ENCODE data around the gene ZNF184. TPM values are rescaled to one million over a fixed set of nuclear protein-coding genes. Genes with fewer than 3 reads are reported as not detected.
A peak's percentile ranks its signal among the peaks of the same experiment; 100 is the strongest.

The ZNF184 gene
- total RNA-seq, 2 experiments from 2014 or later, result 17.7 to 20.6 TPM

DNA sequence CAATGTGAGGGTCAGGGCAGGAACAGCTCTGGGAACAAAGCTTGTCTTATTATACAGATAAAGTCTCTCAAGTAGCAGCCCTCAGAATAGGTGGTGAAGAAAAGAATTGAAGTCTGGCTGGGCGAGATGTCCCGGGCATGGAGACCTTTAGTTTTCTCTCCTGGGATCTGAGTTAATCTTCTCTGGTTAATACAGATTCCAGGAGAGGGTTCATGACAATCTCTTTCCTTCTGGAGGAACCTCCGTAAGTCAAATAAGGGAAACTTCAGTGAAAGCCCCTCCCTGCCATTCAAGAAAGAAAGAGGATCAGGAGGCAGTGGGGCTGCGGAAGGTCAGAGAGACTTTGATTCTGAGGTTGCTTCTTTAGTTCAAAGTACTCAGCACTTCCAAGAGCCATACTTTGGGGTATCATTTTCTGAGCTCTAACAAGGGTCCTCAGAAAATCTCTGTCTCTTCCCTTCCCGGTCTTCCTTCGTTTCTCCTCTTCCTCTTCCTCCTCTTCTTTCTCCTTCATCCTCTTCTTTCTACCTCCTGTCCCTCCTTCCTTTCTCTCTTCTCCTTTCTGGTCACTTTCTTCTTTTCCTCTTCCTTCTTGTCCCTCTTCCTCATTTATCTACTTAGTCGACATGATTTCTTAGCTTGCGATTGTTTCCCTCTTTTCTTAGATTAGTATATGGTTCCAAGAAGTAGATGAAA, 4.6 kb upstream of the ZNF184 start:
- H4K20me1 ChIP-seq (ENCODE audit: insufficient read depth, low read length), result no peaks in the 10 kb centered on the region
- H3K4me1 ChIP-seq (ENCODE audit: insufficient read depth, low read length, poor library complexity, severe bottlenecking), result peaks cover 15% of the 10 kb centered on the region
- H2AFZ ChIP-seq (ENCODE audit: low read length), result peak overlapping the region; percentile 89; the same call in 1 of the 2 replicates
- H3K27ac ChIP-seq (ENCODE audit: low read depth, low read length, poor library complexity, severe bottlenecking), result peak overlapping the region; percentile 79
- DNase-seq (ENCODE audit: low spot score), result no peak
- intact Hi-C loops (cut with micrococcal nuclease; ENCODE audit: unreplicated experiment), result loop anchor here (2.0 to 10.0 kb wide), 10 partner anchors 40 to 1463 kb away; partner anchors contain the start of gene ZNF165
- BruUV-seq (replicated peaks), result no TSS peak
- no peaks in the 10 kb centered on the region for H3K79me2 ChIP-seq (ENCODE audit: insufficient read depth, low read depth, low read length)
- ChIA-PET CTCF (ENCODE audit: unreplicated experiment) (no interaction called here), POLR2A (interaction anchor here (0.6 to 1.2 kb wide), 5 partner anchors 28 to 1335 kb away, joined by 3 to 6 read pairs (median 3); a partner anchor contains a TSS)
- no peaks in the 10 kb centered on the region for H3K36me3 ChIP-seq (ENCODE audit: insufficient read depth, low read length)
- peak overlapping the region; percentile 73 for H3K4me3 ChIP-seq (ENCODE audit: low read depth, low read length, poor library complexity, severe bottlenecking)
- TF ChIP-seq EZH2phosphoT487 (IDR thresholded peaks at IDR 0.05; ENCODE audit: borderline replicate concordance, low read depth, low read length), result no peak
- TF ChIP-seq, protein P1, sequence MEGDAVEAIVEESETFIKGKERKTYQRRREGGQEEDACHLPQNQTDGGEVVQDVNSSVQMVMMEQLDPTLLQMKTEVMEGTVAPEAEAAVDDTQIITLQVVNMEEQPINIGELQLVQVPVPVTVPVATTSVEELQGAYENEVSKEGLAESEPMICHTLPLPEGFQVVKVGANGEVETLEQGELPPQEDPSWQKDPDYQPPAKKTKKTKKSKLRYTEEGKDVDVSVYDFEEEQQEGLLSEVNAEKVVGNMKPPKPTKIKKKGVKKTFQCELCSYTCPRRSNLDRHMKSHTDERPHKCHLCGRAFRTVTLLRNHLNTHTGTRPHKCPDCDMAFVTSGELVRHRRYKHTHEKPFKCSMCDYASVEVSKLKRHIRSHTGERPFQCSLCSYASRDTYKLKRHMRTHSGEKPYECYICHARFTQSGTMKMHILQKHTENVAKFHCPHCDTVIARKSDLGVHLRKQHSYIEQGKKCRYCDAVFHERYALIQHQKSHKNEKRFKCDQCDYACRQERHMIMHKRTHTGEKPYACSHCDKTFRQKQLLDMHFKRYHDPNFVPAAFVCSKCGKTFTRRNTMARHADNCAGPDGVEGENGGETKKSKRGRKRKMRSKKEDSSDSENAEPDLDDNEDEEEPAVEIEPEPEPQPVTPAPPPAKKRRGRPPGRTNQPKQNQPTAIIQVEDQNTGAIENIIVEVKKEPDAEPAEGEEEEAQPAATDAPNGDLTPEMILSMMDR (conservative IDR thresholded peaks at IDR 0.05; ENCODE audit: low read length), result no peak
- no peaks in the 10 kb centered on the region for H3K9me2 ChIP-seq (ENCODE audit: insufficient read depth, low read length)
- no peaks in the 10 kb centered on the region for H3K9me3 ChIP-seq (ENCODE audit: low read length)
- H3K4me2 ChIP-seq (ENCODE audit: low read length), result peak overlapping the region; percentile 76

DNA sequence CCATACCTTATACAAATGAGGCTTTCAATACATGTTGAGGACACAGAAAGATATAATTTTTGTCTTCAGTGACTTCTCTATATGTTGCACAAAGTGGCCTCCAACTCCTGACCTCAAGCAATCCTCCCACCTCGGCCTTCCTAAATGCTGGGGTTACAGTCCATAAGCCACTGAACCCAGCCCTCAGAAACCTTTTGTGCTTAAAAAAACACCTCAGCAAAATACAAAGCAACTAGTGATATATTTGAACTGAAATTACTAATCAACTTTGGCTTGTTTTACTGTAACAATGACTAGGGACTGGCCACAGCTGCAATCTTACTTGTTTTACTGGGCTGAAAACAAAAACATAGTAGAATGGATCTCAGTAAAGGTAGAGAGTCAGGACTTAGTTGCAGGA, 3.2 kb upstream of the ZNF184 start:
- POLR2A ChIA-PET, result interaction anchor here (0.7 kb wide), 1 partner anchor 1497 kb away, joined by 4 read pairs; no protein-coding TSS in a partner anchor
- no peak for TF ChIP-seq EZH2phosphoT487 (IDR thresholded peaks at IDR 0.05; ENCODE audit: borderline replicate concordance, low read depth, low read length)
- TF ChIP-seq, protein P1 (conservative IDR thresholded peaks at IDR 0.05; ENCODE audit: low read length), result no peak
- no peak overlapping the region for H3K4me3 ChIP-seq (ENCODE audit: low read depth, low read length, poor library complexity, severe bottlenecking)
- H3K4me2 ChIP-seq (ENCODE audit: low read length), result no peak overlapping the region
- H3K36me3 ChIP-seq (ENCODE audit: insufficient read depth, low read length), result no peaks in the 10 kb centered on the region
- no peaks in the 10 kb centered on the region for H3K9me3 ChIP-seq (ENCODE audit: low read length)
- no peaks in the 10 kb centered on the region for H4K20me1 ChIP-seq (ENCODE audit: insufficient read depth, low read length)
- no peak overlapping the region for H3K27ac ChIP-seq (ENCODE audit: low read depth, low read length, poor library complexity, severe bottlenecking)
- DNase-seq (ENCODE audit: low spot score), result no peak
- intact Hi-C loops (cut with micrococcal nuclease; ENCODE audit: unreplicated experiment), result loop anchor here (5.0 to 10.0 kb wide), 9 partner anchors 41 to 1461 kb away; partner anchors contain the start of gene ZNF165
- no TSS peak for BruUV-seq (replicated peaks)
- H3K79me2 ChIP-seq (ENCODE audit: insufficient read depth, low read depth, low read length), result peaks cover 13% of the 10 kb centered on the region
- H2AFZ ChIP-seq (ENCODE audit: low read length), result no peak overlapping the region
- CTCF ChIA-PET (ENCODE audit: unreplicated experiment), result interaction anchor here (0.5 kb wide), 1 partner anchor 336 kb away, joined by 3 read pairs; no protein-coding TSS in a partner anchor
- H3K9me2 ChIP-seq (ENCODE audit: insufficient read depth, low read length), result no peaks in the 10 kb centered on the region
- H3K4me1 ChIP-seq (ENCODE audit: insufficient read depth, low read length, poor library complexity, severe bottlenecking), result peaks cover 15% of the 10 kb centered on the region

DNA sequence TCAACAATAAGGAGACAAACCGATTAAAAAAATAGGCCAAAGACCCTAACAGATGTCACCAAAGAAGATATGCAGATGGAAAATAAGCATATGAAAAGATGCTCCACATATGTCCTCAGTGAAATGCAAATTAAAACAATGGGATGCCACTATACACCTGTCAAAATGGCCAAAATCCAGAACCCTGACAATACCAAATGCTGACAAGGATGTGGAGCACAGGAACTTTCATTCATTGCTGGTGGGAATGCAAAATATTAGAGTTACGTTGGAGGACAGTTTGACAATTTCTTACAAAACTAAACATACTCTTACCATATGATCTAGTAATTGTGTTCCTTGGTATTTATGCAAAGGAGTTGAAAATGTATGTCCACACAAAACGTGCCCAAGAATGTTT, 1.8 kb upstream of the ZNF184 start:
- POLR2A ChIA-PET, result no interaction called here
- intact Hi-C loops (cut with micrococcal nuclease; ENCODE audit: unreplicated experiment), result loop anchor here (5.0 to 10.0 kb wide), 10 partner anchors 43 to 1460 kb away; partner anchors contain the start of gene ZNF165
- Histone ChIP-seq H3K79me2 (ENCODE audit: insufficient read depth, low read depth, low read length) (peaks cover 28% of the 10 kb centered on the region), H2AFZ (ENCODE audit: low read length) (no peak overlapping the region), H3K9me3 (ENCODE audit: low read length) (peaks cover 3% of the 10 kb centered on the region; the same call in 1 of the 2 replicates), H3K36me3 (ENCODE audit: insufficient read depth, low read length) (peaks cover 10% of the 10 kb centered on the region), H3K4me2 (ENCODE audit: low read length) (no peak overlapping the region), H3K4me3 (ENCODE audit: low read depth, low read length, poor library complexity, severe bottlenecking) (no peak overlapping the region), H3K9me2 (ENCODE audit: insufficient read depth, low read length) (no peaks in the 10 kb centered on the region), H3K27ac (ENCODE audit: low read depth, low read length, poor library complexity, severe bottlenecking) (no peak overlapping the region), H3K4me1 (ENCODE audit: insufficient read depth, low read length, poor library complexity, severe bottlenecking) (peaks cover 28% of the 10 kb centered on the region), H4K20me1 (ENCODE audit: insufficient read depth, low read length) (no peaks in the 10 kb centered on the region)
- TSS peak; percentile 43 for BruUV-seq (replicated peaks)
- CTCF ChIA-PET (ENCODE audit: unreplicated experiment), result no interaction called here
- DNase-seq (ENCODE audit: low spot score), result no peak
- TF ChIP-seq, protein P1 (conservative IDR thresholded peaks at IDR 0.05; ENCODE audit: low read length), result no peak
- TF ChIP-seq EZH2phosphoT487 (IDR thresholded peaks at IDR 0.05; ENCODE audit: borderline replicate concordance, low read depth, low read length), result no peak

Data from OCI-LY7 (cell line).